ES-I3 (cell line): ENCODE measurements around the gene SH3RF2.

Experiments
- H3K36me3 ChIP-seq: 2 replicates; pipeline ENCODE4 v1.6.1; 2013; ENCODE audit warnings: mild to moderate bottlenecking, low read length, control low read depth, moderate library complexity; ENCODE audit not compliant: insufficient read depth
- H3K4me1 ChIP-seq: 2 replicates; pipeline ENCODE4 v1.6.1; 2013; ENCODE audit warnings: mild to moderate bottlenecking, control low read depth, low read length; ENCODE audit not compliant: insufficient read depth
- H3K9ac ChIP-seq: 2 replicates; pipeline ENCODE4 v1.6.1; 2013; ENCODE audit warnings: low read depth, mild to moderate bottlenecking, low read length, moderate library complexity
- H3K9me3 ChIP-seq: 2 replicates; pipeline ENCODE4 v1.6.1; 2013; ENCODE audit warnings: mild to moderate bottlenecking, low read length, moderate library complexity; ENCODE audit not compliant: control insufficient read depth, insufficient read depth

Gene SH3RF2

DNA sequence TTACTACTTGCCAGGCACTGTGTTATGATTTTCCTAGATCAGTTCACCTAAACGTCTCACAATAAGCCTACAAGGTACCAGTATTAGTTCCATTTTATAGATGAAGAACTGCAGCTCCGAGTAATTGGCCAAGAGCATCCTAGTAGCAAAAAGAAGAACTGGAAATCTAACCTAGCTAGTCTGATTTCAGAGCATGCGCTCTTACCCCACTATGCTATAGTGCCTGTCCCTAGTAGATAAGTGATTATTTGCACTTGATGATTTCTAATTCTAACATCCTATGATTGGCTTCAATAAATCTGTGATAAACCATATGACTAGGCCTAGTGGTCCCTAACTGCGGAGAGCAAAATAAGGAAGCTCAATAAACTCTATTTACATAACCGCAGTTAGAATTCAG lies 176.1 kb downstream of the SH3RF2 start:
- Histone ChIP-seq H3K36me3 (peaks cover 10% of the 10 kb centered on the region), H3K4me1 (no peaks in the 10 kb centered on the region), H3K9ac (no peak overlapping the region), H3K9me3 (no peaks in the 10 kb centered on the region)
